Fibroblast of lung (primary cell): ENCODE data around the gene SPINK5. TPM values are rescaled to one million over a fixed set of nuclear protein-coding genes. Genes with fewer than 3 reads are reported as not detected.
A peak's percentile ranks its signal among the peaks of the same experiment; 100 is the strongest.

Experiments
- DNase-seq, 2 donors: peaks; one replicate each; pipeline versions ENCODE4 v3.0.0 to v3.0.0-alpha.2; 2010; ENCODE audit warnings: low read depth in 2 of 2
- H2AFZ ChIP-seq: 2 replicates; pipeline ENCODE4 v1.5.1; 2012; ENCODE audit warnings: low read length, control low read depth, inconsistent platforms
- H3K27ac ChIP-seq: 2 replicates; pipeline ENCODE4 v1.5.1; 2011; ENCODE audit warnings: low read length, control low read depth; ENCODE audit not compliant: insufficient read depth
- H3K27me3 ChIP-seq: 2 replicates; pipeline ENCODE4 v1.5.1; 2011; ENCODE audit warnings: mild to moderate bottlenecking, low read length; ENCODE audit not compliant: control insufficient read depth, insufficient read depth
- H3K36me3 ChIP-seq: 2 replicates; pipeline ENCODE4 v1.5.1; 2011; ENCODE audit warnings: low read length; ENCODE audit not compliant: control insufficient read depth, insufficient read depth
- H3K4me1 ChIP-seq: 2 replicates; pipeline ENCODE4 v1.5.1; 2011; ENCODE audit warnings: low read length; ENCODE audit not compliant: control insufficient read depth, insufficient read depth; ENCODE audit errors: extremely low read depth
- H3K4me2 ChIP-seq: 2 replicates; pipeline ENCODE4 v1.5.1; 2011; ENCODE audit warnings: low read length, control low read depth; ENCODE audit not compliant: insufficient read depth; ENCODE audit errors: extremely low read depth
- H3K4me3 ChIP-seq, 4 experiments: fragments of 200-600 bp in 1 of 4; sonication (generic) in 1 of 4; replicated peaks in 1 of 4; 2 replicates each; pipeline ENCODE4 v1.5.1; 2011 to 2016; ENCODE audit warnings: low read length in 4 of 4, low read depth in 3 of 4, mild to moderate bottlenecking in 3 of 4, control low read depth in 2 of 4, inconsistent platforms in 1 of 4, mixed read lengths in 1 of 4; ENCODE audit not compliant: insufficient read depth in 1 of 4; ENCODE audit errors: control extremely low read depth in 1 of 4
- H3K79me2 ChIP-seq: 2 replicates; pipeline ENCODE4 v1.5.1; 2012; ENCODE audit warnings: mild to moderate bottlenecking, low read length, inconsistent platforms; ENCODE audit not compliant: control insufficient read depth, insufficient read depth
- H3K9ac ChIP-seq: 2 replicates; pipeline ENCODE4 v1.5.1; 2011; ENCODE audit warnings: mild to moderate bottlenecking, low read length, control low read depth; ENCODE audit not compliant: insufficient read depth
- H3K9me3 ChIP-seq: 2 replicates; pipeline ENCODE4 v1.5.1; 2012; ENCODE audit warnings: low read depth, low read length; ENCODE audit not compliant: control insufficient read depth, insufficient read depth
- H4K20me1 ChIP-seq: 2 replicates; pipeline ENCODE4 v1.5.1; 2011; ENCODE audit warnings: low read length; ENCODE audit not compliant: control insufficient read depth, insufficient read depth; ENCODE audit errors: extremely low read depth
- EZH2 ChIP-seq: IDR thresholded peaks from 2 replicates; pipeline ENCODE4 v1.5.1; 2012; ENCODE audit warnings: low read length, control low read depth, mild to moderate bottlenecking; ENCODE audit errors: missing control alignments
- polyA plus RNA-seq, 2 donors: library from polyadenylated mRNA; depleted of rRNA in 1 of 2; stranded (reverse) in 1 of 2; unstranded in 1 of 2; fragments of >200 nt; gene quantifications; 2 replicates each; pipeline ENCODE4 v1.2.1, GENCODE V29; 2011 to 2012; ENCODE audit warnings: missing spikeins in 1 of 2
- total RNA-seq: library from RNA; depleted of rRNA; stranded (reverse); fragments of >200 nt; gene quantifications from 2 replicates; pipeline ENCODE4 v1.2.1, GENCODE V29; 2014
- TF ChIP-seq, protein P1 (sequence below), 2 donors: IDR thresholded peaks in 1 of 2; conservative IDR thresholded peaks in 1 of 2; 1 replicate in 1 of 2; 2 replicates in 1 of 2; pipeline ENCODE4 v1.5.1; 2011 to 2012; ENCODE audit warnings: low read length in 2 of 2, control low read depth in 1 of 2, inconsistent platforms in 1 of 2, low read depth in 1 of 2, mild to moderate bottlenecking in 1 of 2

Gene SPINK5
- total and polyA plus RNA-seq, 2 donors (not counting 1 experiment from before 2014, with no cell fraction given) = not detected

DNA sequence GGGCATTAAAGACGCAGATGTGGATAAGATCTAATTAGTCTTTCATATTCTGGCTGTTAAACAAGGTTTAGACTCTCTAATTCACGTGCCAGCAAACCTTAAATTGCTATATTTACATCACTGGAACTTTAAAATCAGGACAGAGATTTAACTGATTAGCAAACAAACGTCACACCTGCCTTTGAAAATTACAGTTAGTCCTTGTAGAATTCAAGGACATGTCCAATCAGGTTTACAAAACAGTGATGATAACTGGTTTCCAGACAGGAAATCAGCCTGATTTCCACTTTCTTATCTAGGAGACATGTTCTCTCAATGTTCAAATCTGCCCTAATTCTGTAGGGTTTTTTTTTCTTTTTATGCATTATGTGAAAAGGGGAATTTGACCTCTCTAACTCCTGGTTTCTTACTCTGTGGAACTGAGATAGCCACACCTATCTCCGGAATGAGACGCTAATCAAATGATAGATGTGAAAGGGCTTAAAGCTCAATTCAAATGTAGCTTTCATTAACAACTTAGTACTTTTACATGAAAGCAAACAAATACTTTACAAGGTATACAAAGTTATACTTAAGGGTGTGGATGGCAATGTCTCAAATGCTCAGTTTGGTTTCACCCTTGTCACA, 26.5 kb downstream of the SPINK5 start:
- H3K27ac ChIP-seq = no peak overlapping the region
- H4K20me1 ChIP-seq = no peaks in the 10 kb centered on the region
- no peaks in the 10 kb centered on the region for H3K27me3 ChIP-seq
- H3K4me3 ChIP-seq = no peak overlapping the region
- no peaks in the 10 kb centered on the region for H3K79me2 ChIP-seq
- H3K4me1 ChIP-seq = no peaks in the 10 kb centered on the region
- no peaks in the 10 kb centered on the region for H3K36me3 ChIP-seq
- H3K9me3 ChIP-seq = no peaks in the 10 kb centered on the region
- H2AFZ ChIP-seq = no peak overlapping the region
- H3K4me2 ChIP-seq = no peak overlapping the region
- TF ChIP-seq EZH2 = no peak
- TF ChIP-seq, protein P1, sequence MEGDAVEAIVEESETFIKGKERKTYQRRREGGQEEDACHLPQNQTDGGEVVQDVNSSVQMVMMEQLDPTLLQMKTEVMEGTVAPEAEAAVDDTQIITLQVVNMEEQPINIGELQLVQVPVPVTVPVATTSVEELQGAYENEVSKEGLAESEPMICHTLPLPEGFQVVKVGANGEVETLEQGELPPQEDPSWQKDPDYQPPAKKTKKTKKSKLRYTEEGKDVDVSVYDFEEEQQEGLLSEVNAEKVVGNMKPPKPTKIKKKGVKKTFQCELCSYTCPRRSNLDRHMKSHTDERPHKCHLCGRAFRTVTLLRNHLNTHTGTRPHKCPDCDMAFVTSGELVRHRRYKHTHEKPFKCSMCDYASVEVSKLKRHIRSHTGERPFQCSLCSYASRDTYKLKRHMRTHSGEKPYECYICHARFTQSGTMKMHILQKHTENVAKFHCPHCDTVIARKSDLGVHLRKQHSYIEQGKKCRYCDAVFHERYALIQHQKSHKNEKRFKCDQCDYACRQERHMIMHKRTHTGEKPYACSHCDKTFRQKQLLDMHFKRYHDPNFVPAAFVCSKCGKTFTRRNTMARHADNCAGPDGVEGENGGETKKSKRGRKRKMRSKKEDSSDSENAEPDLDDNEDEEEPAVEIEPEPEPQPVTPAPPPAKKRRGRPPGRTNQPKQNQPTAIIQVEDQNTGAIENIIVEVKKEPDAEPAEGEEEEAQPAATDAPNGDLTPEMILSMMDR (conservative IDR thresholded peaks at IDR 0.05 in 1 of 2, IDR thresholded peaks at IDR 0.05 in 1 of 2; ENCODE audit: low read depth in 1 of 2, low read length in 2 of 2) = no peak
- no peak overlapping the region for H3K9ac ChIP-seq
- no peak for DNase-seq

DNA sequence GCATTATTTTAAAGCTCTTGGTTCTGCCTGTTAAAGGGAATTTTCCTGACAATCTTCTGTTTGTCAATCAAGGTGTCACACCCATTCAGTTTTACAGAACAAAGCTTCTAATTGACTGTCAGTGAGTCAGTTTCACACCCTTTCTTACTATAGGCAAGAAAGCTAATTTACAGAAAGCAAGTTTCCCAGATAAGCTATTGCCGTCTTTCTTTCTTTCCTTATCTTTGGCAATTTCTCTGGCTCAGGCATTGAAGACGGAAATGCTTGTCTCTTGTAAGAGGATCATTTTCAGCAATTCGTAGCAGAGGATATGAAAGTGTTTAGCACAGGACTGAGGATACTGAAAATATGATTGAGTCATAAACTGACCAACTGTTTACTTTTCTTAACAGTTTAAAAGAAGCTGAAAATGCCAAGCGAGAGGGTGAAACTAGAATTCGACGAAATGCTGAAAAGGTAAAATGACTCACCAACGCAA, 27.0 kb downstream of the SPINK5 start:
- H3K27me3 ChIP-seq = no peaks in the 10 kb centered on the region
- no peaks in the 10 kb centered on the region for H3K4me1 ChIP-seq
- no peaks in the 10 kb centered on the region for H4K20me1 ChIP-seq
- no peaks in the 10 kb centered on the region for H3K79me2 ChIP-seq
- no peak for TF ChIP-seq EZH2
- no peak overlapping the region for H3K4me3 ChIP-seq
- no peak overlapping the region for H2AFZ ChIP-seq
- no peaks in the 10 kb centered on the region for H3K9me3 ChIP-seq
- DNase-seq = no peak
- no peak overlapping the region for H3K27ac ChIP-seq
- no peak overlapping the region for H3K4me2 ChIP-seq
- H3K9ac ChIP-seq = no peak overlapping the region
- no peaks in the 10 kb centered on the region for H3K36me3 ChIP-seq

DNA sequence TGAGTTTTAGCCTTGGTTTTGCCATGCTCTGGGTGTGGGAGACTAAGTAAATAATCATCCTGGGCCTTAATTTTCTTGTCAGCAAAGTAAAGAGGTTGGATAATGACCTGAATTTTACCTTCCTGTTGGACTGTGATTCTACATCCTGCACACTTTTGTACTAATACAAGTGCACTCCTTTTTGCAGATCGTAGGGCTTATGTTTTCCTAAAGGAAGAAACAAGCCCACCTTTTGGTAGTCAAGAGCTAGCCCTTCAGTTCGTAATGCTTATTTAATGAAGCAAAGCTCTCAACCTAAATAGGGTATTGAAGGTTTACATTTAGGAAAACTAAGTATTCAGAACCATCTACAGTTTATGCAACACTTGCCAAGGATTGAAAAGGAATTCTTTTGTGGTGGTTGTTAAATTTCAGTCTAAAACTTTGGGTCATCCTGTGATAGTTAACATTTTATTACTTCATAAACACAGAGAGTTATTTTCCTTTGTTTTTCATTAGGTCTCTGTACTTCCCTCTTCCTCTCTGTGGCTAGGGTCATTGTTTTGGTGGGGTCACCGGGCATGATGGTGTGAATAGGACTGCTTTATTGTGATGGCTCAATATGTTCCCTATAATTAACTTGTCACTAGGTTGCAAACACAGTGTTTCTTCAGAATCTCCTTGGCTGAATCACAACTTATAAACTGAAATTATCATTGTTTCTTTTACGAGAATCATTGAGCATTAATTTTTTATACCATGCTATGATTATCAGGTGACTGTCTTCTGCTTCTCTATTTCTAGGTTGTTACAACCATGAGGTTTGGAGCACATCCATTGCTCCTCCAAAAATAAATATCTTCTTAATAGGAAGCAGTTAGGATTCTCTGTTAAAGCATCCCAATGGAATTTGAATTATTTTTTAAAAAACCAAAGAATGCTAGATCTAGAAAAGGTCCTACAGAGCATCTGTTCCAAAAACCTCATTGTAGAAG, 28.5 kb downstream of the SPINK5 start:
- peak in 1 of 2 donors; percentile 14 for DNase-seq
- no peaks in the 10 kb centered on the region for H3K79me2 ChIP-seq
- H4K20me1 ChIP-seq = no peaks in the 10 kb centered on the region
- H3K27ac ChIP-seq = no peak overlapping the region
- H3K9me3 ChIP-seq = no peaks in the 10 kb centered on the region
- no peaks in the 10 kb centered on the region for H3K4me1 ChIP-seq
- H3K4me3 ChIP-seq = no peak overlapping the region
- H3K4me2 ChIP-seq = no peak overlapping the region
- TF ChIP-seq, protein P1 (conservative IDR thresholded peaks at IDR 0.05 in 1 of 2, IDR thresholded peaks at IDR 0.05 in 1 of 2; ENCODE audit: low read depth in 1 of 2, low read length in 2 of 2) = no peak
- no peak for TF ChIP-seq EZH2
- no peak overlapping the region for H3K9ac ChIP-seq
- no peak overlapping the region for H2AFZ ChIP-seq
- H3K36me3 ChIP-seq = no peaks in the 10 kb centered on the region
- no peaks in the 10 kb centered on the region for H3K27me3 ChIP-seq
